GM18505 (cell line): Measurements from ENCODE around the gene GUF1.

Experiments
- ATAC-seq: cut with Tn5 transposase; IDR thresholded peaks from one replicate; pipeline ENCODE4 v1.9.1; 2021; ENCODE audit not compliant: unreplicated experiment
- POLR2A ChIP-seq: IDR thresholded peaks from 4 replicates; pipeline ENCODE4 v1.6.1; 2011; ENCODE audit warnings: borderline replicate concordance; ENCODE audit not compliant: insufficient read depth, insufficient read length; ENCODE audit errors: extremely low read depth

The GUF1 gene

GRCh38 chr4:44670506-44671199, 7.6 kb upstream of the GUF1 start:
- ATAC-seq = no peak
- TF ChIP-seq POLR2A = no peak

GRCh38 chr4:44671636-44672035, 6.6 kb upstream of the GUF1 start:
- no peak for ATAC-seq
- TF ChIP-seq POLR2A = no peak

GRCh38 chr4:44674471-44674870, 3.7 kb upstream of the GUF1 start:
- no peak for TF ChIP-seq POLR2A
- no peak for ATAC-seq

GRCh38 chr4:44675366-44675765, 2.9 kb upstream of the GUF1 start:
- no peak for TF ChIP-seq POLR2A
- ATAC-seq = no peak

- TF ChIP-seq POLR2A = no peak
- peak; percentile 0 for ATAC-seq
These were observed 840 bp downstream of the GUF1 start for GRCh38 chr4:44679060-44679459.

DNA sequence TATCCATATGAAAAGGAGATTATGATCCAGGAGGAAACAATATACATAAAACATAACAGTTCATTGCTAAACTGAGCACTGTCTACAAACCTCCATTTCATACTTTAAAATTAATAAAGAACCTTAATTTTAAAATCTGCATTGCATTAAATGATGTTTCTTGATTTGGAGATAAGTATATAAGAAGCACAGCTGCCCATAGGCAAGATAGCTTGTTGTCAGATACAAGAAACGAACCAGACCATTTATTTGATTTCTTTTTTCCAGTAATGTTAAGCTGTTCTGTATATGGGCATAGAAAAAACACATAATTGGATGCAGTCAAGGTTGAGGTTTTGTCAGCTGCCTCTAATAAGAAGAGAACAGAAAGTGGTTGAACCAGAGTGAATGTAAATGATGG, 6.4 kb downstream of the GUF1 start:
- TF ChIP-seq POLR2A = no peak
- ATAC-seq = no peak

DNA sequence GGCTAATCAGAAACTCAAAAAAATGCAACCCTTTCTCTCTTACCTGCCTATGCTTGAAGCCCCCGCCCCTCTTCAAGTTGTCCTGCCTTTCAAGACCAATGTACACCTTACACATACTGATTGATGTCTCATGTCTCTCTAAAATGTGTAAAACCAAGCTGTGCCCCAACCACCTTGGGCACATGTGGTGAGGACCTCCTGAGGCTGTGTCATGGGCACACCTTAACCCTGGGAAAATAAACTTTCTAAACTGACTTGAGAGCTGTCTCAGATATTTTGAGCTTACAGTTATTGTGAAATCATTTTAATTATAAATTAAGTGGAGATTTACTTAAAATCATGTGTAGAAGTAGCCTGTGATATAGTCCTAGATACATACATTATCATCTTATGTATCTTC, 22.2 kb downstream of the GUF1 start:
- no peak for TF ChIP-seq POLR2A
- ATAC-seq = no peak

DNA sequence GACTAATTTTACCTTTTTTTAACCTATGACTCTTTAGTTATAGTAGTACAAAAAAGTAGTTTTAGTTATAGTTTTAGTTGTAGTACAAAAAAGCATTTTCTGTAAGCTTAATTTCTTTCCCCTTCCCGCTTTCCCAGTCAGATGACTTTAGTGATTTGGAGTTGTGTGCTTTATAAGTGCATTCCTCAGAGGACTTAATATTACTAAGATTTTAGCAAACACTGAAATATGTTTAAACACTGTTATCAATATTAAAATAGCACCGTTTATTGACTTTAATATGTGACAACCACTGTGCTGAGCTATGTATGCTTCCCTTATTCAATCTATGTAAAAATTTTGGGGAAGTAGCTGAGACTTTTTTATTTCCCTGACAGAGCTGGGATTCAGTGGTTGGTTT, 22.8 kb downstream of the GUF1 start:
- TF ChIP-seq POLR2A = no peak
- ATAC-seq = no peak

DNA sequence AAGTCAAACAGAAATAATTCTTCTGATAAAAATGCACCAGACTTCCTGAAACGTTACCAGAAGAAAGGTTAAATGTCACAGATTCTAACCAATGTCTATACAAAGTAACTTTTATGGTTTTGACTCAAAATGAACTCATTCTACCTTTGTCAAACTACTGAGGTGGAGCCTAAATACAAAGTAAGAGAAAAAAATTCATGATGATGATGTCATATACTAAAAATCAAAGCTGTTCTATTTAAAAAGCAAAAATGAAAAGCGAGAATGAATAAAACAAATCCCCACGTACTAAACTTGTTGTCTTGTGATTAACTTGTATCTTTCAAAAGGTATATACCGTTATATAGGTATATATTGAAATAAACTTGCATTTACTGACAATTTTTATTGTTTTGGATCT, 26.5 kb downstream of the GUF1 start:
- TF ChIP-seq POLR2A = no peak
- ATAC-seq = no peak

DNA sequence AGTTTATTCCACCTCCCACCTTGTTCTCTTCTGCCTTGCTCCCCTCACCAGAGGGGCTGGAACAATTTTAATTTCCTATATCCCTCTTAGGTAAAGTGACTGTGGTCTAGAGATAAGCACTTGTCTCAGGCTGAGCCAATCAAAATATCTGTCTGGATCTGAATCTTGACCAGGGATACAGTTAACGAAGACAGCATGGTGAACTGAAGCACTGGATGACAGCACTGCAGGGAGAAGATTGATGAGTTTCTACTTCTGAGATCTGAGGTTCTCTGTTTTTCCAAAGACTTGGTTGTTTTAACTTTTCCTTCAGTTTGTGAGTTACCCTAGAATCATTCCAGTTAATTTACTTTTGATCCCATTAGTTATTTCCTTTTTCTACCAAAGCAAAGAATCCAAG, 34.9 kb downstream of the GUF1 start:
- no peak for ATAC-seq
- no peak for TF ChIP-seq POLR2A

DNA sequence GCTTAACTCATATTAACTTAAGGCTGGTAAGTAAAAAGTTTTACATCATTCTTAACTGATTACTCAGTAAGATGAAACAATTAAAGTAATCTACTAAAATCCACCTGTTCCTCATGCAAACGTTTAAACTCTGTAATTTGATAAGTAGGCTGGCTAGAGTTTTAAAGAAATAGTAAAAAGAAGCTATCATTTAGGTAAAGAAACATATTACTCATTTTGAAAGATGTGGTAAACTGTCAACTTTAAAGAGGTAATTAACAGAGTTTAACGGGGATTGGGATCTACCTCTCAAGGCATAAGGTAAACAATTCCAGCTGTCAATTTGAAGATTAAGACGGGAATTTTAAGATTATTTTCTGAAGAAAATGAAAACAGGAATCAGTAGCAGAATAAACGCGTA, 38.4 kb downstream of the GUF1 start:
- no peak for TF ChIP-seq POLR2A
- ATAC-seq = no peak

GRCh38 chr4:44720371-44720770, 42.2 kb downstream of the GUF1 start:
- TF ChIP-seq POLR2A = no peak
- no peak for ATAC-seq

DNA sequence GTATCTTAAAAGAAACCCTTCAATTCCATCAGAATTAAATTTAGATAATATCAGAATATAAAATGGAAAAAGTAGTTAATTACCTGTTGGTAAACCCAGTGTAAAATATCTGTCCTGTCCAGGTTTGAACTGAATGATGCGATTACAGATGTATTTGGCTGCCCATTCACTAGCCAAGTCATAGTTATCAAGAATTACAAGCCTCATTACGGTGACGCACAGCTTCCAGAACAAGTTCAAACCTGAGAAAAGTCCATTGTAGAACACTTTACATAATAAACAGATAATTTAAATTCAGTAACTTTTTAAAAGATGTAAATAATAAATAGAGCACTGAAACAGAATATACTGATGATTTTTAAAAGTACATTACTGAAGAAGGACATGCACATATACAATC, 43.8 kb downstream of the GUF1 start:
- ATAC-seq = no peak
- no peak for TF ChIP-seq POLR2A

- TF ChIP-seq POLR2A = no peak
- ATAC-seq = no peak
These were observed 46.9 kb downstream of the GUF1 start for GRCh38 chr4:44725166-44725565.

DNA sequence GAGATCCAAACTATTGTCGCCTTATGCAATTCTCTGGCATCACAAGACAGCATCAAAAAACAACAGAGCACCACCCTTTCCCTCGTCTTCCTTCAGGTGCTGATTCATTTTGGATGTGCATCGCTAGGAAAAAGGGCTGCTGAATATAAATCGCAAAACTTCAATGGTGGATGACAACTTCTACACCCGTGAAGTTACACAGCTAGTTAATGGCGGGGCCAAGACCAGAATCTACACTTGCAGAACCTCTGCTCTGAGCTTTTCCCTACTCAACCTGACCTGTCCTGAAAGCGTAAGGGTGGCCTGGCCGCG, 47.5 kb downstream of the GUF1 start:
- ATAC-seq = no peak
- no peak for TF ChIP-seq POLR2A
